ENCODE results near the gene HSH2D. TPM values are rescaled to one million over a fixed set of nuclear protein-coding genes. Genes with fewer than 3 reads are reported as not detected.
"Not testable (repeated sequence)": the region's sequence is repeated elsewhere in the genome, so short reads cannot be mapped to it uniquely, and the experiment has no call there.

Gene HSH2D
- polyA plus RNA-seq, 2 donors: 0.47 to 0.86 TPM

DNA sequence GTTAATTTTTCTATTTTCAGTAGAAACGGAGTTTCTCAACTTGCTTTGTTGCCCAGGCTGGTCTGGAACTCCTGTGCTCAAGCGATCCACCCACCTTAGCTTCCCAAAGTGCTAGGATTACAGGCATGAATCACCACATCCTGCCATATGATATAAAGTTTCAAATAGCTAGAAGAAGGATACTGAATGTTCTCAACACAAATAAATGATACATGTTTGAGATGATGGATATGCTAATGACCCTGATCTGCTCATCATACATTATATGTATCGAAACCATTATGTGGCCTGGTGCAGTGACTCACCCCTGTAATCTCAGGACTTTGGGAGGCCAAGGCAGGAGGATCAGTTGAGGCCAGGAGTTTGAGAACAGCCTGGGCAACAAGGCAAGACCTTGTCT is 18.4 kb downstream of the HSH2D start:
- Histone ChIP-seq H3K27ac (ENCODE audit: low read depth in 2 of 2, low read length in 1 of 2) (no peak overlapping the region), H3K27me3 (ENCODE audit: control insufficient read depth in 1 of 2, insufficient read depth in 2 of 2, low read length in 2 of 2) (no peaks in the 10 kb centered on the region), H3K4me3 (ENCODE audit: low read depth in 1 of 2, low read length in 2 of 2) (no peak overlapping the region), H3K36me3 (ENCODE audit: control insufficient read depth in 2 of 2, insufficient read depth in 2 of 2, low read length in 1 of 2) (no peaks in the 10 kb centered on the region), H3K4me1 (ENCODE audit: control insufficient read depth in 2 of 2, insufficient read depth in 2 of 2, low read length in 1 of 2) (no peaks in the 10 kb centered on the region), H3K9me3 (ENCODE audit: control insufficient read depth in 2 of 2, insufficient read depth in 1 of 2, low read depth in 1 of 2, low read length in 1 of 2) (no peaks in the 10 kb centered on the region)
- WGBS, 2 donors: 52 to 60% methylated on average over 3 of the region's 3 CpGs

- WGBS, 2 donors: 83% methylated on average over 13 of the region's 13 CpGs
- Histone ChIP-seq H3K27me3 (ENCODE audit: control insufficient read depth in 1 of 2, insufficient read depth in 2 of 2, low read length in 2 of 2) (no peaks in the 10 kb centered on the region), H3K9me3 (ENCODE audit: control insufficient read depth in 2 of 2, insufficient read depth in 1 of 2, low read depth in 1 of 2, low read length in 1 of 2) (no peaks in the 10 kb centered on the region), H3K4me1 (ENCODE audit: control insufficient read depth in 2 of 2, insufficient read depth in 2 of 2, low read length in 1 of 2) (no peaks in the 10 kb centered on the region), H3K27ac (ENCODE audit: low read depth in 2 of 2, low read length in 1 of 2) (no peak overlapping the region), H3K36me3 (ENCODE audit: control insufficient read depth in 2 of 2, insufficient read depth in 2 of 2, low read length in 1 of 2) (no peaks in the 10 kb centered on the region), H3K4me3 (ENCODE audit: low read depth in 1 of 2, low read length in 2 of 2) (no peak overlapping the region)
Observed at GRCh38 chr19:16164222-16164890, 20.9 kb downstream of the HSH2D start.

DNA sequence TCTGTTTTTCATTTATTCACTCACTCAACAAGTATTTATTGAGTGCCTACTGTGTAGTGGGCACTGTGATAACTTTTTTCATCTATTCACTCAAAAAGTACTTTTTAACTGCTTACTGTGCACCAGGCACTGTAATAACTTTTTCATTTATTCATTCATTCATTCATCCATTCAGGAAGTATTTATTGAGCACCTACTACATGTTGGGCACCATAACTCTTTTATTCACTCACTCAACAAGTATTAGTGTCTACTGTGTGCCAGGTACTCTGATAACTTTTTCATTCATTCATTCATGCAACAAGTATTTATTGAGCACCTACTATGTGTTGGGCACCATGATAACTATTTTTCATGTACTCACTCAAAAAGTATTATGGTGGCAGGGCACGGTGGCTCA is 22.9 kb downstream of the HSH2D start:
- Histone ChIP-seq H3K27ac (ENCODE audit: low read depth in 2 of 2, low read length in 1 of 2) (no peak overlapping the region), H3K4me3 (ENCODE audit: low read depth in 1 of 2, low read length in 2 of 2) (no peak overlapping the region), H3K9me3 (ENCODE audit: control insufficient read depth in 2 of 2, insufficient read depth in 1 of 2, low read depth in 1 of 2, low read length in 1 of 2) (no peaks in the 10 kb centered on the region), H3K4me1 (ENCODE audit: control insufficient read depth in 2 of 2, insufficient read depth in 2 of 2, low read length in 1 of 2) (no peaks in the 10 kb centered on the region), H3K27me3 (ENCODE audit: control insufficient read depth in 1 of 2, insufficient read depth in 2 of 2, low read length in 2 of 2) (no peaks in the 10 kb centered on the region), H3K36me3 (ENCODE audit: control insufficient read depth in 2 of 2, insufficient read depth in 2 of 2, low read length in 1 of 2) (no peaks in the 10 kb centered on the region)
- 95 to 96% methylated on average over 1 of the region's 1 CpG for WGBS, 2 donors

GRCh38 chr19:16167055-16167454 is 23.6 kb downstream of the HSH2D start:
- Histone ChIP-seq H3K36me3 (ENCODE audit: control insufficient read depth in 2 of 2, insufficient read depth in 2 of 2, low read length in 1 of 2) (no peaks in the 10 kb centered on the region), H3K9me3 (ENCODE audit: control insufficient read depth in 2 of 2, insufficient read depth in 1 of 2, low read depth in 1 of 2, low read length in 1 of 2) (no peaks in the 10 kb centered on the region), H3K4me3 (ENCODE audit: low read depth in 1 of 2, low read length in 2 of 2) (no peak overlapping the region), H3K27ac (ENCODE audit: low read depth in 2 of 2, low read length in 1 of 2) (no peak overlapping the region), H3K4me1 (ENCODE audit: control insufficient read depth in 2 of 2, insufficient read depth in 2 of 2, low read length in 1 of 2) (no peaks in the 10 kb centered on the region), H3K27me3 (ENCODE audit: control insufficient read depth in 1 of 2, insufficient read depth in 2 of 2, low read length in 2 of 2) (no peaks in the 10 kb centered on the region)
- 69 to 78% methylated on average over 5 of the region's 5 CpGs for WGBS, 2 donors

GRCh38 chr19:16168465-16169081 is 25.1 kb downstream of the HSH2D start:
- H3K27me3 ChIP-seq (ENCODE audit: control insufficient read depth in 1 of 2, insufficient read depth in 2 of 2, low read length in 2 of 2): no peaks in the 10 kb centered on the region
- no peak overlapping the region for H3K4me3 ChIP-seq (ENCODE audit: low read depth in 1 of 2, low read length in 2 of 2)
- H3K9me3 ChIP-seq (ENCODE audit: control insufficient read depth in 2 of 2, insufficient read depth in 1 of 2, low read depth in 1 of 2, low read length in 1 of 2): no peaks in the 10 kb centered on the region
- no peaks in the 10 kb centered on the region for H3K36me3 ChIP-seq (ENCODE audit: control insufficient read depth in 2 of 2, insufficient read depth in 2 of 2, low read length in 1 of 2)
- WGBS, 2 donors: 55 to 56% methylated on average over 2 of the region's 2 CpGs
- no peak overlapping the region for H3K27ac ChIP-seq (ENCODE audit: low read depth in 2 of 2, low read length in 1 of 2)
- H3K4me1 ChIP-seq (ENCODE audit: control insufficient read depth in 2 of 2, insufficient read depth in 2 of 2, low read length in 1 of 2): peaks cover 0 to 5% of the 10 kb centered on the region in 2 donors

- 73 to 80% methylated on average over 1 of the region's 1 CpG for WGBS, 2 donors
- no peak overlapping the region for H3K4me3 ChIP-seq (ENCODE audit: low read depth in 1 of 2, low read length in 2 of 2)
- peaks cover 0 to 5% of the 10 kb centered on the region in 2 donors for H3K4me1 ChIP-seq (ENCODE audit: control insufficient read depth in 2 of 2, insufficient read depth in 2 of 2, low read length in 1 of 2)
Observed at GRCh38 chr19:16170134-16170533, 26.6 kb downstream of the HSH2D start.

DNA sequence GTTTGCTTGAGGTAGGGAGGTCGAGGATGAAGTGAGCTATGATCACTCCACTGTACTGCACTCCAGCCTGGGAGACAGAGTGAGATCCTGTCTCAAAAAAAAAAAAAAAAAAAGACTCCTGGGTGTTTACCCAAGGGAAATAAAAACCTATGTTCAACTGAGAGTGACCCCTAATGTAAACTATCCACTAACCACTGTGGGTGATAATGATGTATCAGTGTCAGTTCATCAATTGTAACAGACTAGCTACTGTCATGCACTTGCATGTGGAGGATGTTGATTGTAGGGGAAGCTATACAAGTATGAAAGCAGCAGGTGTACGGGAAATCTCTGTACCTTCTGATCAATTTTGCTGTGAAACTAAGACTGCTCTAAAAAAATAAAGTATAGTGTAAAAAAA is 32.5 kb downstream of the HSH2D start:
- 55 to 62% methylated on average over 2 of the region's 2 CpGs for WGBS, 2 donors
- peaks cover 0 to 5% of the 10 kb centered on the region in 2 donors for H3K4me1 ChIP-seq (ENCODE audit: control insufficient read depth in 2 of 2, insufficient read depth in 2 of 2, low read length in 1 of 2)
- no peaks in the 10 kb centered on the region for H3K27me3 ChIP-seq (ENCODE audit: control insufficient read depth in 1 of 2, insufficient read depth in 2 of 2, low read length in 2 of 2)
- H3K4me3 ChIP-seq (ENCODE audit: low read depth in 1 of 2, low read length in 2 of 2): no peak overlapping the region
- H3K9me3 ChIP-seq (ENCODE audit: control insufficient read depth in 2 of 2, insufficient read depth in 1 of 2, low read depth in 1 of 2, low read length in 1 of 2): peaks cover 4 to 6% of the 10 kb centered on the region in 2 donors
- no peaks in the 10 kb centered on the region for H3K36me3 ChIP-seq (ENCODE audit: control insufficient read depth in 2 of 2, insufficient read depth in 2 of 2, low read length in 1 of 2)
- no peak overlapping the region for H3K27ac ChIP-seq (ENCODE audit: low read depth in 2 of 2, low read length in 1 of 2)

More at GRCh38 chr19:16170134-16170533, 26.6 kb downstream of the HSH2D start:
- Histone ChIP-seq H3K27ac (ENCODE audit: low read depth in 2 of 2, low read length in 1 of 2) (no peak overlapping the region), H3K9me3 (ENCODE audit: control insufficient read depth in 2 of 2, insufficient read depth in 1 of 2, low read depth in 1 of 2, low read length in 1 of 2) (peaks cover 1 to 2% of the 10 kb centered on the region in 2 donors), H3K36me3 (ENCODE audit: control insufficient read depth in 2 of 2, insufficient read depth in 2 of 2, low read length in 1 of 2) (no peaks in the 10 kb centered on the region), H3K27me3 (ENCODE audit: control insufficient read depth in 1 of 2, insufficient read depth in 2 of 2, low read length in 2 of 2) (no peaks in the 10 kb centered on the region)

GRCh38 chr19:16178866-16179265 is 35.4 kb downstream of the HSH2D start:
- H3K4me3 ChIP-seq (ENCODE audit: low read depth in 1 of 2, low read length in 2 of 2); H3K27ac ChIP-seq (ENCODE audit: low read depth in 2 of 2, low read length in 1 of 2); H3K4me1 ChIP-seq (ENCODE audit: control insufficient read depth in 2 of 2, insufficient read depth in 2 of 2, low read length in 1 of 2); H3K27me3 ChIP-seq (ENCODE audit: control insufficient read depth in 1 of 2, insufficient read depth in 2 of 2, low read length in 2 of 2); H3K36me3 ChIP-seq (ENCODE audit: control insufficient read depth in 2 of 2, insufficient read depth in 2 of 2, low read length in 1 of 2); H3K9me3 ChIP-seq (ENCODE audit: control insufficient read depth in 2 of 2, insufficient read depth in 1 of 2, low read depth in 1 of 2, low read length in 1 of 2): not testable (repeated sequence)
- WGBS, 2 donors: 84 to 90% methylated on average over 5 of the region's 5 CpGs

DNA sequence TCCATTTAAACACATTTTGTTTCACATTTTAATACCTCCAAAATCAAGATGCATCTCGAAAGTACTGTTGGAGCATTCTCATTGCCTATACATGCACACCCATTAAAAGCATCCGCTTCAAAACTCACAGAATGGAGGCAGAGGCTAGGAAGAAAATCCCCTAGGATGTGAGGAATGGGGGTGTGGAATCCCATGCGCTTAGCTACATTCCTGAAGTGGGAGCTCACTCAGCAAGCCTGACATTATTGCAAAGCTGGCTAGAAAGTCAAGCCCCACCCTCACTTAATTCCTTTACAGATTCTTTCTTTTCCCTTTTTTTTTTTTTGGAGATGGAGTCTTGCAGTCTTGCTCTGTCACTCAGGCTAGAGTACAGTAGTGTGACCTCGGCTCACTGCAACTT is 37.1 kb downstream of the HSH2D start:
- no peaks in the 10 kb centered on the region for H3K9me3 ChIP-seq (ENCODE audit: control insufficient read depth in 2 of 2, insufficient read depth in 1 of 2, low read depth in 1 of 2, low read length in 1 of 2)
- H3K27me3 ChIP-seq (ENCODE audit: control insufficient read depth in 1 of 2, insufficient read depth in 2 of 2, low read length in 2 of 2): no peaks in the 10 kb centered on the region
- no peak overlapping the region for H3K27ac ChIP-seq (ENCODE audit: low read depth in 2 of 2, low read length in 1 of 2)
- H3K4me3 ChIP-seq (ENCODE audit: low read depth in 1 of 2, low read length in 2 of 2): no peak overlapping the region
- H3K4me1 ChIP-seq (ENCODE audit: control insufficient read depth in 2 of 2, insufficient read depth in 2 of 2, low read length in 1 of 2): peaks cover 0 to 3% of the 10 kb centered on the region in 2 donors
- no peaks in the 10 kb centered on the region for H3K36me3 ChIP-seq (ENCODE audit: control insufficient read depth in 2 of 2, insufficient read depth in 2 of 2, low read length in 1 of 2)
- WGBS, 2 donors: 32 to 54% methylated on average over 4 of the region's 4 CpGs

GRCh38 chr19:16184665-16185122 is 41.2 kb downstream of the HSH2D start:
- Histone ChIP-seq H3K27ac (ENCODE audit: low read depth in 2 of 2, low read length in 1 of 2) (peak overlapping the region; percentile 60 to 66), H3K4me1 (ENCODE audit: control insufficient read depth in 2 of 2, insufficient read depth in 2 of 2, low read length in 1 of 2) (peaks cover 0 to 7% of the 10 kb centered on the region in 2 donors), H3K4me3 (ENCODE audit: low read depth in 1 of 2, low read length in 2 of 2) (peak overlapping the region; percentile 97 to 100), H3K9me3 (ENCODE audit: control insufficient read depth in 2 of 2, insufficient read depth in 1 of 2, low read depth in 1 of 2, low read length in 1 of 2) (no peaks in the 10 kb centered on the region), H3K36me3 (ENCODE audit: control insufficient read depth in 2 of 2, insufficient read depth in 2 of 2, low read length in 1 of 2) (peaks cover 2 to 7% of the 10 kb centered on the region in 2 donors), H3K27me3 (ENCODE audit: control insufficient read depth in 1 of 2, insufficient read depth in 2 of 2, low read length in 2 of 2) (no peaks in the 10 kb centered on the region)
- 42 to 46% methylated on average over 18 of the region's 18 CpGs for WGBS, 2 donors
